GM18861 (cell line): Measurements from ENCODE around the gene TCF12.
"Not testable (repeated sequence)": the region's sequence is repeated elsewhere in the genome, so short reads cannot be mapped to it uniquely, and the experiment has no call there.

Experiments
- ATAC-seq: cut with Tn5 transposase; IDR thresholded peaks from one replicate; pipeline ENCODE4 v1.9.1; 2021; ENCODE audit not compliant: unreplicated experiment

Gene TCF12

DNA sequence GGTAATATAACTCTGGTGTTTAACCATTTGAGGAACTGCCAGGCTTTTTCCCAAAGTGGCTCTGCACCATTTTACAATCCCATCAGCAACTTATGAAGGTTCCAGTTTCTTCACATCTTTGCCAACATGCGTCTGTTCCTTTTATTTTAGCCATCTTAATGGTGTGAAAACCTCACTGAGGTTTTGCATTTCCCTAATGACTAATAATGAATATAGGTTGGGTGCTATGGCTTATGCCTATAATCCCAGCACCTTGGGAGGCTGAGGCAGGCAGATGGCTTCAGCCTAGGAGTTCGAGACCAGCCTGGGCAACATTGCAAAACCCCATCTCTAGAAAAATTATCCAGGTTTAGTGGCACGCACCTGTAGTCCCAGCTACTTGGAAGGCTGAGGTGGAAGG lies 210.6 kb downstream of the TCF12 start:
- ATAC-seq: no peak

DNA sequence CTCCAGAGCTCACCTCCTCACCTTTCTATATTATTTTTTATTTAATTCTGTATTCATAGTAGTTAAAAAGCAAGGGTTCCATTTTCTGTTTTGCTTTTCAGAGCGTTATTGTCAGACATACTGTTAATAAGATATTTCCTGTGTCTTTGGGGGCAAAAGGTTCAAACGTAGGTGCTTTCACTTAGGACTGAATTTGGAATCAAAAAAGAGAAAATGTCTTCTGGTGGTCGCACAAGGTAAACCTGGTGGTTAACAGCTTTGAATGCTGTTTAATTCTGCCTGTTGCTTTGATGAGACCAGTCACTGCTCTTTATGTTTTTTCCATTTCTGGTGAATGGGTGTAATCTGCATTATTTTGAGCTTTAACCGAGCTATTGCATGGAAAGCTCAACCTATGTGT lies 212.5 kb downstream of the TCF12 start:
- ATAC-seq: no peak

DNA sequence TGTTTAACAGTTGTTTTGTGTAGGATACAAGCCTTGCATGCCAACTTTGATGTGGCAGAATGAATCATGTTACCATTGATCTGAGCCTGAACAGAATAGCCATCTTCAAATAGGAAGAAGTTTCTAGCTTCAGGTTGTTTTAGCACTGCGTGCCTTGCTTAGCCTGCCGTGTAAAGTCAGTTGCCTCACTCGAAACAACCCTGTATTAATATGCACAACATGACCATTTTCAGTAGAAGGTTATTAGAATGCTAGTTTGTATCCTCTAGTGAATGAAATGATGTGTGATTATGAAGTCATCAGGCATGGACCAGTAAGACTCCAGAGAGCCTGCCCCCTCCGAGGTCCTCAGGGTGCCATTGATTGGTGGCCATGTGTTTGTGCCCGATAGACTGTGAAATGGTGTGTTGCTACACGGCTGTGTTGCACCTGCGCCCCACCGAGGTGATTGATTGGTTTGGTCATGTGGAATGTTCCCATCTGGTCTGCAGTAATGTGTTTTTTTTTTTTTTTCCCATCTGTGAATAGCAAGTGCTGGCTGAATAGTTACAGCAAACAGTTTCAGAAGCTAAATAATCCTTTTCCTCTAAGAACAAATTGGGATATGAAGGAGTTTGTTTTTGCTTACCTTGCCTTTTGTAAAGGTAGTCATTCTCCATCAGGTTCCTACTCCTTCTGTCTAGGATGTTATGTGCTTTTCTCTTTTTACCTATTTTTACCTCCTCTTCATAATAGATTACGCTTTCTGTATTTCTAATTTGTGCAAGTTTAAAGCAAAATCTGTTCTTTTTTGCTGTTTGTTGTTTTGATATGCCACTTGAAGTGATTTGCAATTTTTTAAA lies 214.9 kb downstream of the TCF12 start:
- ATAC-seq: no peak

DNA sequence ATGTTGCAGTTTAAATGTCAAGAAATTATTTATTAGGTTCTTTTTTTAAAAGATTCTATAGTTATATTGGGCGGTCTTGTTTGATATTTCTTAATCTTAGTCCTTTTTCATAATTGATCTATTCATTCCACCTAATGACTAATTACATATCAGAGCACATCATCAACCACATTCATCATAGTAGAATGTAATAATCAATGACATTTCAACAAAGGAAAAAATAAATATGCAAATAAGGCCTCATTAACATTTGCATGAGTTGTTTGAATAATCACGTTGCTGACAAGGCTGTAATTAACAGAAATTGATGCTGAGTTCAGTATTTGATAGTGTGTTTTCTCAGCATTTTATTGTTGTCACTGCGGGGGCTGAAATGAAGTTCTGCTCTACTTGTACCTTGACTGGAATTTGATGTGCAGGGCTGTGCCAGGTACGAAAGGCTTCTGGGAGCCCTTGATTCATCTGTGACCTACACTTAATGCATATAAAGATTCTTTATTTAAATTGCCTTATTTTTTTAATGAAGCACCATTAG lies 215.7 kb downstream of the TCF12 start:
- no peak for ATAC-seq

DNA sequence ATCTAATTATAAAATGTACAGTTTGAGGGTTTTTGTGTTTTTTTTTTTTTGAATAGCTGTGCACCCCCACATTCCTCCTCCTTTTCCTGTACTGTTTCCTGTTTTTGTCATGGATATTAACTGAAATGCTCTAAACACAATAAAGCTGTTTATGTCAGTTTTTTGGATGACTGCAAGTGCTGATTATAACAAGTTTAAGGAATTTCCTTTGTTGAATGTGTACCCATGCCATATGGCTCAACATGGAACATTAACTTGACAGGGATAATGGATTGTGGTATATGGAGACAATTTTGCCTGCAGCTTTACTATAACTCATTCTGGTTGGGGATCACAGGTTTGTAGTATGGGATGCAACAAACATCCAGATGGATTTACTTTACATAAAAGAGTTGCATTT lies 216.4 kb downstream of the TCF12 start:
- no peak for ATAC-seq

DNA sequence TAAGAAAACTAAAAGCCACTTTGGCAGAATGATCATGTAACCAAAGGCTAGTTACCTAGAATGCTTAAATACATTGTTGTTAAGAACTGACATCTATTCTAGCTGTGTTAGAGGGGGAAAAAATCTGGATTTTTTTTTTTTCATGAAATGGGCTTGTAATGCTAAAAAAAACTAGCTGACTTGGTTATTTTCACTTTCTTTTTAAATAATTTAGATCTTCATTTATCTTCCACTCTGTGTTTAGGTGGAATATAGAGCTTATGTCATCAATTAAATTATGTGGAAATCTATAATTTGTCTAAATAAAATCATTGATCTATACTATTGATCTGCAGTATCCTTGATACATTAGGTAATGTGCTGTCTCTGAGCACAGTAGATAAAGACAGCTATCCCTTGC lies 217.4 kb downstream of the TCF12 start:
- ATAC-seq: no peak

DNA sequence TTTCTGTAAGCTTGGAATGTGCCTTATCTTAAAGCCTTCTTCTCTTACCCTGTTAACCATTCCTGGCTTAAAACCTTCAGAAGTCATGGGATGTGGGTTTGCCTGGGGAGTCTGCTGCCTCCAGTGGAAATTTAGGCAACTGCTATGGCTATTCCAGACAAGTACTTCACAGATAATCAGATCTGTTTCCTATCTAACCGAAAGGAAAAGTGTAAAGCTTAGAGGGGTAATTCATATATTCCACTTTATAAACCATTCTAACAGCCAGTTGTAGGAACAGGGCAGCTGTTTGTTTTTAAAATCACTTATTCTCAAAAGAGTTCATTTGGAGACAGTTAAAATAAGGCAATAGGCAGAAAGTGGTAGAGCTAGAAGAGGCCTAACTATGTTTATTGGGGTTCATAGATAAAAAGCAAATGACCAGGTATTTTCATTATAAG lies 219.9 kb downstream of the TCF12 start:
- no peak for ATAC-seq

DNA sequence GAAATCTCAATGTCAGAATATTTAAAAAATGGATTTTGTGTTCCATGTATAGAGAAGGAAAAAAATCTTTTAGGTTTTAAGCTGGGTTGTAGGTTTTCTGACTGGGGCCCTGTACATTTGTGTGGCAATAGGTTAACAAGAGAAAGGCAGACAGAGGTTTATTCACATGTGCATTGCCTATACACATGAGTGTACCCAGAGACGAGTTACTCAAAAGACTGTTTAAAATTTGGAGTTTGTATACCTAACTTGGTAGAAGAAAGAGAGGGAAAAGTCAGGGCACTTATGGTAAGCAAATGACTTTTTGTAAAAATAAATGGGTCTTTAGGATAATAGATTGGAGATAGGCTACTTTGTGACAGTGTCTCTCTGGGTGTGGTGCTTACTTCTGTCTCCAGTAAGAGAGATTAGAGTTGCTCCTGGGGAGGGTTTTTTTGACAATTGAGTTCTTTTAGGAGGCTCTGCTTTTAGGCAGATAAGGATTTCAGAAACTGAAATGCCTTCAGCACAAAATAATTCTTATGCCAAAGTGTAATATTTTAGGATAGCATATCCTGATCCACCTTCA lies 225.2 kb downstream of the TCF12 start:
- ATAC-seq: no peak

DNA sequence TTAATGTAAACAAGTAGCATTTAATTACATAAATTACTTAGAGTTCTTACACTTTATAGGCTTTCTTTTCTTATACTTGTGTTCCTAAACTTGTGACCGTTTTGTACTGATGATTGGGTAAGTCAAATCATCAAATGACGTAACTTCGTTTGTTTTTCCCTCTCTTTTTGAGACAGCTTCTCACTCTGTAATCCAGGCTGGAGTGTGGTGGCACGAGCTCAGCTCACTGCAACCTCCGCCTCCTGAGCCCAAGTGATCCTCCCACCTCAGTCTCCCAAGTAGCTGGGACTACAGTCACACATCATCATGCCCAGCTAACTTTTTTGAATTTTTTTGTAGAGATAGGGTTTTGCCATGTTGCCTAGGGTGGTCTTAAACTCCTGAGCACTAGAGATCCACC lies 226.0 kb downstream of the TCF12 start:
- ATAC-seq: no peak

DNA sequence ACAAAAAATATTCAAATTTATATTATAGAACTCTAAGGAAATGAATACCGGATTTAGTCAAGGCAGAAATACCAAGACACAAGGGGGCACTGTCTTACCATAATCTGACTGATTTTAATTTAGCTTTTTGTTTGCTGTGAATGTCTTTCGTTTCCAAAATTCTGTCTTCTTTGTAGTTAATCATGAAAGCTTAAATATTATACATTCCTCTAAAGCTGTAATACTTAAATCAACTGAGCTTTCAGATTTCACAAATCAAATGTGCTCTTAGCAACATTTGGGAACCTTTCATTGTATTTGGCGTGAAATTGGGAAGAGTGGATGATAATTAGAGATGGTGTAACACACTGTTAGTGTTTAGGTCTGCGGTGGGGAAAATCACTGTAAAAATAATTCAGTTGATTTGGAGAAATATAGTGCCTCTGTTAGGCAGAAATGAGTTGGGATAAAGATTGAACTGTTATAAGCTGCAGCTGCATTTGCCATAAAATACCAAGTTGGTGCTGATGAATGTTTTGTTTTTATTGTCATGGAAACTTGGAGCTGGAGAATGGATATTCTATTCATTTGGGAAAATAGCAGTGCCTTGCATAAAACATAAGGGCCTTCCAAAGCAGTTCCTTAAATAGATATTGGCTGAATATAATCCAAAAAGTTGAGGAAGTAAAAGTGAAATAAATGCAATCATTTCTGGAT lies 228.2 kb downstream of the TCF12 start:
- no peak for ATAC-seq

DNA sequence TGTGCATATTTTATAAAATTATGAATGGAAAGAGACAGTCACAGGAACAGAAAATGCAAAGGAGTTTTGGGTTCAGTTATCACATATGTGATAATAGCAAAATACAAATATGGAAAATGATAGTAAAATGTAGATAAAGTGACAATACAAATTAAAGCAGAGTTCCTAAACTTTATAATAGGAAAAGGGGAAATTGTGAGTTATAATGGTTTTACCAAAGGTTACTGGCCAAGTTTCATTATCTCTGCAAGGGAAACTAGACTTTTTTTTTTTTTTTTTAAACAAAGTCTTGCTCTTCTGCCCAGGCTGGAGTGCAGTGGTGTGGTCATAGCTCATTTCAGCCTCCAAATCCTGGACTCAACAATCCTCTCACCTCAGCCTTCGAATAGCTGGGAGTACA lies 229.2 kb downstream of the TCF12 start:
- ATAC-seq: no peak

DNA sequence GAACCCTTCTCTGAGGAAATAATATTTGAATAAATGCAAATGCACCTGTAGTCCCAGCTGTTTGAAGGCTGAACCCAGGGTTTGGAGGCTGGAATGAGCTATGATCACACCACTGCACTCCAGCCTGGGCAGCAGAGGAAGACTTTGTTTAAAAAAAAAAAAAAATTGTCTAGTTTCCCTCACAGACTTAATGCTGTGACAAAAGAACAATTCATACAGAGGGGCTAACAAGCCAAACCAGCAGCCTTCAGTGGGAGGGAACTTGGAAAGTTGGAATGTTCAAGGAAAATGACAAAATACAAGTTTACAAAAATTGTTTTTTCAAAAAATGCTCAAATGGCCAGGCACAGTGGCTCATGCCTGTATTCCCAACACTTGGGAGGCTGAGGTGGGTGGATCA lies 229.8 kb downstream of the TCF12 start:
- no peak for ATAC-seq

DNA sequence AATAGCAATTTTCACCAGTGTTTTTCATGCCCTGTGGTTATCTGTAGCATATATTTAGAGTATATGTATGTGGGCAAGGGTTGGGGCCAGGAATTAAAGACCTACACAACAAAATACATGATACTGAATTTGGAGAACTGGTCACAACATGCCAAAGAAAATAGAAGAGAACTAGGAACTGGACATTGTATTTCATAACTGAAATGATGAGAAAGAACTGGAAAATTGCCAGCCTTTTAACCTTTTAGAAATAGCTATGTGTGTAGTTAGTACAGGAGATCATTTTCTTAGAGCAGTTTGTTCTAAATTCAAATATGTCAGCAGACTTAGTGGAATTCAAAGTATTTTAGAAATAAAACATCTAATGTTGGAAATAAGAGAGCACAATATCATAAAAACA lies 230.8 kb downstream of the TCF12 start:
- no peak for ATAC-seq

DNA sequence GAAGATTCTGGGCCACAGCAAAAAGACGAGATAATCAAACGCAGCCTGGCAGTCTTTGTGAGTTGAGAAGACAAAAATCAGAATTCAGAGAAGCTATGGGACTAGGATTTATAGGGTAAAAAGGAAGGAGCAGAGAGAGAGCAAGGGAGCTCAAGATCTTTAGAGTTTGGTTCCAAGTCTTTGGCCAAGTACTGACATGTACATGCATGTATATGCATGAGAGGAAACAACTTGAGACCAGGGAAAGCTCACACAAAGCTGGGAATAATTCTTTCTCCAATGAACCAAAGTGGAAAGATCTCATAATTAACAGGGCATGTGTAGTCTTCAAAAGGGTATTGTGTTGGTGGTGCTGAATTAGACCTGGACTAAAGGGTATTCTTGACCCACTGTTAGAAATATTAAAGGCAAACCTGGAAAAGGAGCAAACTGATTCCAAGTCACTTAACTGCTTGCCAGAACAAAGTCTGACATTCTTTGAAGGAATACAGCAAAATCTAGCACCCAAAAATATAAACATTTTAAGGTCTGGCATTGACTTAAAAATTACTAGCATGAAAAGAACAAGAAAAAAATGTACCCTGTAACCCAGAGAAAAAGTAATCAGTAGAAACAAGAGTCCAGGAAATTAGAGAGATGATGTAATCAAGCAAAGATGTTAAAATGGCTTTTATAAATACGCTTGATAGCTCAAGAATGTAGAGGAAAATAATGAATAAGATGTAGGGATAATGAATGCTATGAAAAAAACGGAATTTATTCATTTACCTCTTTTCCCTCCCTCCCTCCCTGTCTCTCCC lies 231.8 kb downstream of the TCF12 start:
- ATAC-seq: no peak

DNA sequence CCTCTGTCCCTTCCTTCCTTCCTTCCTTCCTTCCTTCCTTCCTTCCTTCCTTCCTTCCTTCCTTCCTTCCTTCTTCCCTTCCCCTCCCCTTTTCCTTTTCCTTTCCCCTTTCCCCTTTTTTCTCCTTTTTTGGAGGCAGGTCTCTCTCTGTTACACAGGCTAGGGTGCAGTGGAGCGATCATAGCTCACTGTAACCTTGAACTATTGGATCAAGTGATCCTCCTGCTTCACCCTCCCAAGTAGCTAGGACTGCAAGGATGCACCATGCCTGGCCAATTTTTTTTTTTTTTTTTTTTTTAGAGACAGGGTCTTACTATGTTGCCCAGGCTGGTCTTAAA lies 232.4 kb downstream of the TCF12 start:
- ATAC-seq: not testable (repeated sequence)

DNA sequence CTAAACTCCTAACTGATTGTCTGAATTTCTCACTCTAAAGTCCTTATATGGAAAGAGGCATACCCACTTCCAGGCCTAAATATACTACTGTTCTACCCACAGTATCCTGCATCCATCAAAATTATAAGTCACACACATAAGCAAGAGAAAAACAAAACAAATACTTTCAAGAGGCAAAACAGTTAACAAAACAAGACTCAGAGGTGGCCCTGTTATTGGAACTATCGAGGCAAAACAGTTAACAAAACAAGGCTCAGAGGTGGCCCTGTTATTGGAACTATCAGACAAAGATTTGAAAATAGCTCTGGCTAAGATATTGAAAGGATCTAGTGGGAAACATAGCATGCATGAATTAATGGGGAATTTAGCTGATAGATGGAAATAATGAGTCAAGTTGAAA lies 233.7 kb downstream of the TCF12 start:
- no peak for ATAC-seq

DNA sequence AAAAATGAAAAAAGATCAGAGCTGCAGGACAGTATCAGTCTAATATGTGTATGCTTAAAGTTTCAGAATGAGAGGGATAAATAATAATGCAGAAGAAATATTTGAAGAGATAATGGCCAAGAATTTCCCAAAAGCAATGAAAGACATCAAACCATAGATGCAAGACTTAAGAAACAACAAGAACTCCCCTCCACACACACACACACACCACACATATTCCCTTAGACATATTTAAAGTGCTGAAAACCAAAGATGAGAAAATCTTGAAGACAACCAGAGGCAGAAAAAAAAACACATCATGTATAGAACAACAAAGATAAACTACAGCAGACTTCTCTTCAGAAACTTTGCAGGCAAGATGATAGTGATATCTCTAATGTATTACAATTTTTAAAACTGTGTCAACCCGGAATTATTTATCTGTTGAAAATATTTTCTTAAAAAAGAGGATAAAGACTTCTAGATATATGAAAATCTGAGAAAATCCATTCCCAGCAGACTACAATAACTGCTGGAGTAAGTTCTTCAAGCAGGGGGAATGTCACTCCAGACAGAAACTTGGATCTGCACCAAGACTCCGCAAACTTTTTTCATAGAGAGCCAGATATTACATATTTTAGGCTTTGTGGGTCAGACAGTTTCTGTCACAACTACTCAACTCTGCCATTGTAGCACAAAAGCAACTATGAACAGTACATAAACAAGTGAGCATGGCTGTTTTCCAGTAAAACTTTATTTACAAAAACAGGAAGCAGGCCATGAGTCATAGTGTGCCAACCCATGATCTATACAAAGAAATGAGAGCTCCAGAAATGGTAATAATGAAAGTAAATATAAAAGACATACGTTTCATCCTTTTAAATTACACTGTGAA lies 234.5 kb downstream of the TCF12 start:
- no peak for ATAC-seq

DNA sequence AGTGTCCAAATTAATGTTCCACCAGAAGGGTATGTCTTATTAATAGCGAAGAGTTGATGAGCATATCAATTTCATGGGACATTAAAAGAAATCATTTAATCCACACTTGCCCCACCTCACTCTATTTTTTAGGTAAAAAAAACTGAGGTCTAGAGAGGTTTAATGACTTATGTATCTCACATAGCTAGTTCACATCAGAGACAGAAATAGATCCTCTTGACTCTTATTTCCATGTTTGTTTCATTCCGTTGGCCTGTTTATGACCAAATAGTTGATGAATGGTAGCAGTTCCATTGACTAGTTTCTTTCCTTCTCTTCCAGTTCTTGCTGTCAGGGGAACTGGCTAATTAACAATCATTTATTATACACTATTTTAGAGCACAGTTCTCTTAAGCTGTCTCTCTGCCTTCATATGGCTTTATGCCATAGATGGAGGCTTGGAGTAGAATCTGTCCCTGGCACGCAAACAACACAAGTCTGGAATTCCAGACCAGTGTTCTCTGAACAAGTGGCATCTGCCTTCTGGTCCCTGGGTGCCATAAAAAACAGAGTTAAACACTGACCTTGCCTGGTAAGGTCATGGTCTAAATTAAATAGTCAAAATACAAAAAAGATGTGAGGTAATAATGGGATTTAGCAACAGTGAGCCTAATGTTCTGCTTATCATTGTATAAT lies 237.9 kb downstream of the TCF12 start:
- no peak for ATAC-seq

DNA sequence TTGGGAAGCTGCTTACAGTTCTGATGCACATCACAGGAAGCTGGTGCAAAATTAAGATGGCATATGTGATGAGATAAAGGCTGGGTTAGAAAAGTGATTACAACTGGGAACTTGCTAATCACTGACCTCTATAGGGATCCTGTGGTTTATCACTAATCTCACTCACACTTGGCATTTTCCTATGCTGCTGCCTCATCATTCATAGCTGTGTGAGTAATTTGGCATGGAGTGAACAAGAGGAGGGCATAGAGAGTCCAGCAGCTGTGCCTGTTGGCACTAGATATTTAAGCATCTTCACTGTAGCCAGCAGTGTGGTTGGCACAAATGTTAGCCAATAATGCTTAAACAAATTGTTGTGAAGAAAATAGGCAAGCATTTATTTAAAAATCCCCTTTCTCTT lies 240.1 kb downstream of the TCF12 start:
- no peak for ATAC-seq
